Left renal cortex interstitium (tissue), 4 donors: ENCODE data around the gene BDH2. TPM values are rescaled to one million over a fixed set of nuclear protein-coding genes. Genes with fewer than 3 reads are reported as not detected.

Experiments
- DNase-seq, 4 donors: peaks; one replicate each; pipeline ENCODE4 v3.0.0-alpha.2; 2013; ENCODE audit warnings: low read depth in 4 of 4, low spot score in 2 of 4, missing footprints in 1 of 4
- polyA plus RNA-seq, 4 donors: library from polyadenylated mRNA; unstranded; fragments of 120-200 nt; gene quantifications; one replicate each; pipeline ENCODE4 v1.2.1, GENCODE V29; 2013; ENCODE audit not compliant: insufficient read length in 4 of 4

Gene BDH2
- polyA plus RNA-seq, 4 donors, result 171 to 242 (median 193) TPM

GRCh38 chr4:103086551-103086950, 13.1 kb downstream of the BDH2 start:
- DNase-seq, result no peak

GRCh38 chr4:103085555-103086196, 14.0 kb downstream of the BDH2 start:
- no peak for DNase-seq

- DNase-seq, result no peak
Observed at GRCh38 chr4:103079621-103080020, 20.0 kb downstream of the BDH2 start.

GRCh38 chr4:103076747-103077347, 22.8 kb downstream of the BDH2 start, which contains the start of gene SLC9B2:
Gene SLC9B2, minus strand, starts transcription at chr4:103076761. Its CDS starts 9,211 bp downstream, at chr4:103067550.
- DNase-seq, result peak in 1 of 4 donors; percentile 26

- DNase-seq, result peak in 1 of 4 donors; percentile 46
Observed at GRCh38 chr4:103075894-103076746, 23.5 kb downstream of the BDH2 start.

GRCh38 chr4:103075435-103075893, 24.2 kb downstream of the BDH2 start:
- DNase-seq, result no peak

GRCh38 chr4:103074744-103075434, 24.7 kb downstream of the BDH2 start:
- no peak for DNase-seq

- no peak for DNase-seq
Observed at GRCh38 chr4:103073792-103074438, 25.7 kb downstream of the BDH2 start.

GRCh38 chr4:103067841-103068547, 31.6 kb downstream of the BDH2 start:
- no peak for DNase-seq

GRCh38 chr4:103060453-103061148, 39.0 kb downstream of the BDH2 start:
- no peak for DNase-seq

- no peak for DNase-seq
Observed at GRCh38 chr4:103054030-103054429, 45.6 kb downstream of the BDH2 start.

GRCh38 chr4:103052779-103053178, 46.9 kb downstream of the BDH2 start:
- DNase-seq, result no peak

- DNase-seq, result no peak
Observed at GRCh38 chr4:103052145-103052544, 47.5 kb downstream of the BDH2 start.

- DNase-seq, result no peak
Observed at GRCh38 chr4:103050736-103051436, 48.7 kb downstream of the BDH2 start.

GRCh38 chr4:103046416-103047290, 53.0 kb downstream of the BDH2 start:
- peak in 3 of 4 donors; percentile 4 to 19 (median 10) for DNase-seq

- DNase-seq, result no peak
Observed at GRCh38 chr4:103044183-103044582, 55.5 kb downstream of the BDH2 start.

- DNase-seq, result no peak
Observed at GRCh38 chr4:103036169-103036568, 63.5 kb downstream of the BDH2 start.
